GM19324 (cell line): ENCODE results near the gene EP400.

Experiments
- ATAC-seq: cut with Tn5 transposase; IDR thresholded peaks from one replicate; pipeline ENCODE4 v1.9.1; 2021; ENCODE audit warnings: mild to moderate bottlenecking, moderate library complexity; ENCODE audit not compliant: unreplicated experiment, low FRiP score

EP400 gene

DNA sequence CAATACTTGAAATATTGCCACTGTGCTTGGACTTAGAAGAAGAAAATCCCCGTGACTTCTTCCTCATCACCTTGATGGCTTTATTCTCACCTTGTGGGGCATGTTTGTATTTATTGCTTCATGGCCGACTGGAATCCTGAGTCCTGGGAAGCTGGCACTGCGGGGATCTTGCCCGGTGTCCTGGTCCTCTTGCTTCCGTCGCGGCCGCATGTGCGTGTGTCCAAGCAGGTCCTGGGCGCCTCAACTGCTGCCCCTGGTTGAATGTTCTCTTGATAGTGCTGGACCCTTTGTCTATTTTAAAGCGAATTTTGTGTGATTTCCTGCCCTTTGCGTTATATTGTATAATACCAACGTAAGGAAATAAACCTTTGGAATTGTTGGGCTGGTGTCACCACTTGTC, 27.0 kb upstream of the EP400 start:
- no peak for ATAC-seq

DNA sequence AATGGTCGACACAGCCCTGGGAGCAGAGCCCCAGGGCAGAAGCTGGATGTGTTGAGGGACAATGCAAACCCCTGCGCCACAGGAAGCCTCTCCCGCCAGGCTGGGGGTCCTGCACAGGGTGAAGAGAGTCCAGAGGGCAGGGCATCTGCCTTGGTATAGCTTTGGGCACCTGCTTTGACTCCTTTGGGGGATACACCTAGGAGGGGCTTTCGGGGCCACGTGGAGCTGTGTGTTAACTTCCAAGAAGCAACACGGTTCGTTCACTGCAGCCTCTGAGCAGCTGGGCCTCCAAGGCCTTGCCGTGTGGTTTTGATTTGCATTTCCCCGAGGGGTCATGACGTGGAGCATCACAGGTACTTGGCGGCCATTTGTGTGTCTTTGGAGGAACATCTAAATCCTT, 26.5 kb upstream of the EP400 start:
- ATAC-seq: peak; percentile 69

DNA sequence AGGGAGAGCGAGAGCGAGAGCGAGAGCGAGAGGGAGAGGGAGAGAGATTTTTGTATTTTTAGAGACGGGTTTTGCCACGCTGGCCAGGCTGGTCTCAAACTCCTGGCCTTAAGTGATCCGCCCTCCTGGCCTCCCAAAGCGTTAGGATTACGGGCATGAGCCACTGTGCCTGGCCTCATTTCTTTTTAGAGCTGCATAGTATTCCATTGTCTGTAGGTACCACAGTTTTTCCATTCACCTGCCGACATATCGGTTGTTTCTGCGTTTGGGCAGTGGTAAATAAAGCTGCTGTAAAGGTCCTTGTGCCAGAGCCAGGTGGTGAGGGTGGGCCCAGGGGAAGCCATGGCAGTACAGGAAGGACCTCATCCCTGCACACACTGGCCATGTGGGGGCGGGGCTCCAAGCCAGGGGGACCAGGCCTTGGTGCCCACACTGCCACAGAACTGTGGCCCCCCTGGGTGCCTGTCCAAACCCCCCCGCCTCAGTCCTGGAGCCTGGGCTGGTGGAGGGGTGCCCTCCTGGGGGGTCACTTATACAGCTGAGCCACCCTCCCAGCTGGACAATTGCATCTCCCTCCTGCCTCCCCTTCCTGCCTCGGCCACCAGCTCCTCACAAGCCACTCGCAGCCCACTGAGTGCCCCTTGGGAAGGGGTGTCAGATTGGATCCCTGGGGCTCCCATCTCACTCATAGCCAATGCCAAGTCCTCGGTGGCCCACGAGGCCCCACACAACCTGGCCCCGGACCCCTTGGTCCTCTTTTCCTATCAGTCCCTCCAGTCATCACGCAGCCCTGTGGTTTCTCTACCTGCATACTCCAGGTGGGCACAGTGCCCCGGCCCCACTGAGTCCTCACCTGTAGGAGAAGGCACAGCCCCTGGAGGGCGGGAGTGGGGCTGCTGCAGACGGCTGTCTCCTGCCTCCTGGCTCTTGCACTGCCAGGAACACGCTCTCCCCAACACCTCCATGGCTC, 22.3 kb upstream of the EP400 start:
- no peak for ATAC-seq

DNA sequence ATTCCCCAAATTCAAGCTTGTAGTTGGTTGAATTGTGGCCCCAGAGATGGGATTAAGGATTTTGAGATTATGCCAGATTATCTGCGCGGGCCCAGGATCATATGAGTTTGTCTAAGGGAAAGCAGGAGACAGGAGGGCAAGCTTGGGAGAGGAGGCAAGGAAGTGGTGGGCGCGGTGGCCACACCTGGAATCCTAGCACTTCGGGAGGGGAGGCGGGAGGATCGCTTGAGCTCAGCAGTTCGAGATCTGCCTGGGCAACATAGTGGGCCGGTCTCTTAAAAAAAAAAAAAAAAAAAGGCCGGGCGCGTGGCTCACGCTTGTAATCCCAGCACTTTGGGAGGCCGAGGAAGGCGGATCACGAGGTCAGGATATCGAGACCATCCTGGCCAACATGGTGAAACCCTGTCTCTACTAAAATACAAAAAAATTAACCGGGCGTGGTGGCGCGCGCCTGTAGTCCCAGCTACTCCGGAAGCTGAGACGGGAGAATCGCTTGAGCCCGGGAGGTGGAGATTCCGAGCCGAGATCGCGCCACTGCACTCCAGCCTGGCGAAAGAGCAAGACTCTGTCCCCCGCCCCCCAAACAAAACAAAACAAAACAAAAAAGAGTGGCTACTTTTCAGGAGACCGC, 21.5 kb upstream of the EP400 start:
- peak; percentile 1 for ATAC-seq

DNA sequence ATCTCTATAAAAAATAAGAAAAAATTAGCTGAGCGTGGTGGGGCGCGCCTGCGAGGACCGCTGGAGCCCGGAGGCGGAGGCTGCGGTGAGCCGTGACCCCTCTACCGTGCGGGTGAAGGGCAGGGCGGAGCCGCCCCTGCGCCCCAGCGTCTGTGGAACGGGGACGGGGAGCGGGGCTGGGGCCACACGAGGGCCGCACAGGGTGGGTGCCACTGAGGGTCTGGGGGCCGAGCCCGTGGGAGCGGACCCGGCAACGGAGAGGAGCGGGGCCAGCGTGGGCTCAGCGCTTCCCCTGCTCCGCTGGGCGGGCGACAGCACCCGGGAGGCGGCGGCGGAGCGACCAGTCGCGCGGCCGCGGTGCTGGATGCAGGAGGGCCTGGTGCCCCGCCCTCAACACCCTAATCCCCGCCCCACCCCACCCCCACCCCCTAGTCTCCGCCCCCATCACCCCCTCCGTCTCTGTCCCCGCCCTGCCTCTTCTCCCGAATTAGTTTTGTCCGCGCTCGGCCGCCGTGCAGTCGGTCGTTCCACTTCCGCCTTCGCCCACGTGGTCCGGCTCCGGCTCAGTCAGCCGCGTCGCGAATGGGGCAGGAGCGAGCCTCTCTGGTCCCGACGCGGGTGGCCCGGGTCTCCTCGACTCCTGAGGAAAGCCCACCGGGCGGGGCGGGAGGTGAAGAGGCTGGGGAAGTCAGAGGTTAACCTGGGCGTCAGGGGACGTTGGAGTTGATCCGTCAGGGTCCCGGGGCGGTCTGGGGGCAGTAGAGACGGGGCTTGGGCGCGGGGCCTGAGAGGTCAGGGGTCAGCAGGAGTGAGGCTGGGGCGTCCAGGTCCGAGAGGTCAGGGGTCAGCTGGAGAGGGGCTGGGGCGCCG, 20.8 kb upstream of the EP400 start, which contains the start of gene PUS1:
PUS1 (plus strand) TSS at position 566 of the 870 bp plus-strand sequence. CDS start 447 bp downstream, outside the sequence.
- ATAC-seq: peak; percentile 76

DNA sequence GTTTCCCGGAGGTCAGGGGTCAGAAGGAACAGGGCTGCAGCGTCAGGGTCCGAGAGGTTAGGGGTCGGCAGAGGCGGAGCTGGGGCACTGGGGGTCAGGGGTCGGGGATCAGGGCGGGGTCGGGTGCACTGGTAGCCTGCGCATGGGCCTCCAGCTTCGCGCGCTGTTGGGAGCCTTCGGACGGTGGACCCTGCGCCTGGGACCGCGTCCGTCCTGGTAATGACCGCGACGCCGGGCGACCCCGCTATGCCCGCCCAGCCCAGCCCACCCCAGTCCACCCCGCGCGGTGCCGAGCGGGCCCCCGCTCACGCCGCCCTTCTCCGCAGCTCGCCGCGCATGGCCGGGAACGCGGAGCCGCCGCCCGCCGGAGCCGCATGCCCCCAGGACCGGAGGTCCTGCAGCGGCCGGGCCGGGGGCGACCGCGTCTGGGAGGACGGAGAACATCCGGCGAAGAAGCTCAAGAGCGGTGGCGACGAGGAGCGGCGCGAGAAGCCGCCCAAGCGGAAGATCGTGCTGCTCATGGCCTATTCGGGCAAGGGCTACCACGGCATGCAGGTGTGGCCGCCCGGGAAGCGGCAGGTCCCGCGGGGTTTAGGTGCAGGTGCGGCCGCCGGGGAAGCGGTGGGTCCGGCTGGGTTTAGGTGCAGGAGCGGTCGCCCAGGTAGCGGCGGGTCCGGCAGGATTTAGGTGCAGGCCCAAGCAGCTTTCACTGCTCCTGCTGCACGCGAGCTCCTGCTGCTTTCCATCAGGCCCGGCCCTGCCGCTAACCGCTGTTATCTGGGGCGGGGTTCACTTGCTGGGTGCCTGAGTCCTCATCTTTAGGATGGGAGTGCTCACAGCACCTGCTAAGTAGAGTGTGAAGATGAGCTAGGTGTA, 19.9 kb upstream of the EP400 start:
- ATAC-seq: peak; percentile 6

DNA sequence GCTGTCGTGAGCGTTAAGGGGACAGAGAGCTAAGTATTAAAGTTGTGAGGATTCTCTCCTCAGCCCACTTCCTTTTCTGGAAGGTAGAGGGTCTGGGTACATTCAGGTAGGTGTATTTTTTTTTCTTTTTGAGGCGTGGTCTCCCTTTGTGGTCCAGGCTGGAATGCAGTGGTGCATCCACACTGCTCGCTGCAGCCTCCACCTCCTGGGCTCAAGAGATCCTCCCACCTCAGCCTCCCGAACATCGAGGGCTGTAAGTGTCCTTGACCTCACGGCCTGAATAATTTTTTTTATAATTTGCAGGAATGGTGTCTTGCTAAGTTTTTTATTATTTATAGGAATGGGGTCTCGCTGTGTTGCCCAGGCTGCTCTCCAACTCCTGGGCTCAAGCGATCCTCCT, 19.2 kb upstream of the EP400 start:
- no peak for ATAC-seq

DNA sequence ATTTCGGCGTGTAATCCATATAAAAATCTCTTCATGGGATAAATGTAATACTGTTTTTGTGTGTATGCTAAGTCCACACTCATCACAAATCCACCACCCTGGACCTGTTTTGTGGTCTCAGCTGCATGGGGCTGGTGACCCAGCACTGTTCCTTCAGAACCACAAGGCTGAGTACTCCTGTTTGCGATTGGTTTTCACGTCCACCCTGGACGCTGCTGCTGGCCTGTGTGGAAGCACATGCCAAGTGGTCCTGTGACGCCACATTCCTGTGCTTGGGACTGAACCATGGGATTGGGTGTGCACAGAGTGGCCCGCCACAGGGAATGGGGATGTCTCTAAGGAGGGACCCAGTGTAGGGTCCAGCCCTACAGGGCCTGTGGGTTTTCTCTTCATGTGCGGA, 16.4 kb upstream of the EP400 start:
- no peak for ATAC-seq

DNA sequence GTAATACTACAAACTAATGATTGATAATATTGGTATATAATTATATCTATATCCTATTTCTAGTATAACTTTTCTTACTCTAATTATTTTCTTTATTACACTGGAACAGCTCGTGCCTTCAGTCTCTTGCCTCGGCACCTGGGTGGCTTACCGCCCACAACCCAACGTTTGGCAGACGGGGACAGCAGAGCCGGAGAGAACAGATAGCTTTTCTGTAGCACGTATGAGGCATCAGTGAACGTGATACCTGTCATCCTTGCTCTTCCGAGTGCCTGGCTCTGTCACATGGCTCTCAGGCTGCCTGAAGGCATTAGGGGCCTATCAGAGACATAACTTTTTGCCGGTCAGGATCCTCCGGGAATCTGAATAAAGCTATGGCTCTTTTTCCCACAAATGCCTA, 15.2 kb upstream of the EP400 start:
- no peak for ATAC-seq

DNA sequence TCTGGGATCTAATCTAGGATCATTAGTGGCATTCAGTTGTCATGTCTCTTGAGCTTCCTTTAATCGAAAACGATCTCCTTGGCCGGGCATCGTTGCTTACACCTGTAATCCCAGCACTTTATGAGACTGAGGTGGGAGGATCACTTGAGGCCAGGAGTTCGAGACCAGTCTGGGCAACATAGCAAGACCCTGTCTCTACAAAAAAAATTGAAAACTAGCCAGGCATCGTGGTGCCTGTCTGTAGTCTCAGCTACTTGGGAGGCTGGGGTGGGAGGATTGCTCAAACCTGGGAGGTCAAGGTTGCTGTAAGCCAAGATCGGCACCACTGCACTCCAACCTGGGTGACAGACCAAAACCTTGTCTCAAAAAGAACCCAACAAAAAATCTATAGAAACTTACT, 11.7 kb upstream of the EP400 start:
- ATAC-seq: no peak

DNA sequence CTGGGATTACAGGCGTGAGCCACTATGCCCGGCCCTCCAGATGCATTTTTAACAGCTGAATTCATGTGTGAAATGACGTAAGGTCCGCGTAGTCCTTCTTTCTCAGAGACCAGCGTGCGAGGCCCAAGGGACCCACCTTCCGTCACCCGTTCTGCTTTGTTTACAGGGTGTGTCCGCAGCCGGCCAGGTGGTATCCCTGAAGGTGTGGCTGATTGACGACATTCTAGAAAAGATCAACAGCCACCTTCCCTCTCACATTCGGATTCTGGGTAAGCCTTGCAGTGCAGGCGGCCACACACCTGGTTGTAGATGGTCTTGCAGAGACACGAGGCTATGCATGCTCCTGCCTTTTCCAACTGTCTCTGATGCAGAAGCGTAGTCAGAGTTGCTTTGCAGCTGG, 10.7 kb upstream of the EP400 start:
- ATAC-seq: no peak

DNA sequence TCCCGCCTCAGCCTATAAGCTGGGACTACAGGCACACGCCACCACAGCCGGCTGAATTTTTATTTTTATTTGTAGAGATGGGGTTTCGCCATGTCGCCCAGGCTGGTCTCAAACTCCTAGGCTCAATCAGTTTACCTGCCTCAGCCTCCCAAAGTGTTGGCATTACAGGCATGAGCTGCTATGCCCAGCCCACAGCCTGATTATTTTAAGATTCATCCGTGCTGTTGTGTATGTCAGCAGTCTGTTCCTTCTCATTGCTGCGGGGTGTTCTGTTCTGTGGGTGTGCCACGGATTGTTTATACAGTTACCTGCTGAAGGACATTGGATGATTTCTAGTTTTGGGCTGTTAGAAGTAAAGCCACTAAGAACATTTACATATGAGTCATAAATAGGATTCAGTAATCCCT, 9.6 kb upstream of the EP400 start:
- no peak for ATAC-seq

DNA sequence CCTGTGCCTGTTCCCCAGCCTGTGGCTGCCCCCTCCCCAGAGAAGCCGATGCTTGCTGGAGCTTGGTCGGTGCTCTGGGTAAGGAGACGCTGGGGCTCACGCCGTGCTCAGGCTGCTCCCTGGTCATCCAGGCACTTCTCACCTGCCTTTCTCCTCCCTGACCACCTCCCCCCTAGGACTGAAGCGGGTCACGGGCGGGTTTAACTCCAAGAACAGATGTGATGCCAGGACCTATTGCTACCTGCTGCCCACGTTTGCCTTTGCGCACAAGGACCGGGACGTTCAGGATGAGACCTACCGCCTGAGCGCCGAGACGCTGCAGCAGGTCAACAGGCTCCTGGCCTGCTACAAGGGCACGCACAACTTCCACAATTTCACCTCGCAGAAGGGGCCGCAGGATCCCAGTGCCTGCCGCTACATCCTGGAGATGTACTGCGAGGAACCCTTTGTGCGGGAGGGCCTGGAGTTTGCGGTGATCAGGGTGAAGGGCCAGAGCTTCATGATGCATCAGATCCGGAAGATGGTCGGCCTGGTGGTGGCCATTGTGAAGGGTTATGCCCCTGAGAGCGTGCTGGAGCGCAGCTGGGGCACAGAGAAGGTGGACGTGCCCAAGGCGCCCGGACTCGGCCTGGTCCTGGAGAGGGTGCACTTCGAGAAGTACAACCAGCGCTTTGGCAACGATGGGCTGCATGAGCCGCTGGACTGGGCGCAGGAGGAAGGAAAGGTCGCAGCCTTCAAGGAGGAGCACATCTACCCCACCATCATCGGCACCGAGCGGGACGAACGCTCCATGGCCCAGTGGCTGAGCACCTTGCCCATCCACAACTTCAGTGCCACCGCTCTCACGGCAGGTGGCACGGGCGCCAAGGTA, 8.4 kb upstream of the EP400 start:
- ATAC-seq: no peak

DNA sequence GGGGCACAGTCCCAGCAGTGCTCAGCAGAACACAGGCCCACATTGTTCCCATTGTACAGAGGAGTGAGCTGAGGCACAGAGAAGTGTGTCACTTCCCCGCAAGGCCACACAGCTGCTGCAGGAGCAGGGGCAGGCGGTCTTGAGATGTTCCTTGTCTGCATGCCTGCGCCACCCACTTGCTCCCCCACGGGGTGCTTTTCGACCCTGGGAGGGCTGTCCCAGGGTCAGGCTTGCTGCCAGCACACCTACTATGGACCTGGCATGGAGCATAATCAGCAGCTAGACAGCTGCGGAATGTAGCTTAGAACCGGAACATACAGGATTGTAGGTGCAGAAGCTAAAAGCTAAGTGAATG, 7.8 kb upstream of the EP400 start:
- ATAC-seq: no peak

DNA sequence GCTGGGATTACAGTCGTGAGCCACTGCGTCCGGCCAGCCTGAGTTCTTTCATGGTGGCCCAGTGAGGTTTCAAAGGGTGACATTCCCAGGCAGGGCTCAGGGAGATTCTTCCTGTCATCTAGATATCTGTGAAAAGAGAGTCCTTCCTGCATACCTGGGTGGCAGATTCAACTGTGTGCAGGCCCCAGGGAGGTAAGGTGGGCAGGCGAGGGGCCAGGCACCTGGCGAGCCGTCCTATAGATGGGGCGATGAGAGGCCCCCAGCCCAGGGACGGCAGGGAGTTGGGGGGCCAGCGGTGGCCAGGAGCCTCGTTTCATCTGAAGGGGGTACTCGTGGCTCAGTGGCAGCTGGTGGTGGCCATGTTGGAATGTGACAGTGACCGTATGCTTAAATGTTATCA, 7.1 kb upstream of the EP400 start:
- no peak for ATAC-seq

DNA sequence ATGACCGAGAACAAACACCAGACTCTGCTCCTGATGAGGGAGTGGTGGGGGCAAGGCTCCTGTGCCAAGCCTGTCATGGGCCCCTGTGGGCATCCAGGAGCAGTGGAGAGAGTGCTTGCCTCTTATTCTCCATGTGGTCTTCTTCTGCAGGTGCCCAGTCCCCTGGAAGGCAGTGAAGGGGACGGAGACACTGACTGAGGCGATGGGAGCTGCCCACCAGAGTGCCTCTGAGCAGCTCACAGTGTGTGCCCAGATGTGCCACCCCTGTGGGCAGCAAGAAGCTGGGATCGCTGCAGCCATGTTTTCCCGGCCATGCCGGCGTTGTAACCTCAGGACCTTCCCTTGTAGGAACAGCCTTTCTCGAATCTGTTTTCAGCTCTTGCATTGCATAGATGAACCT, 6.4 kb upstream of the EP400 start:
- ATAC-seq: no peak

DNA sequence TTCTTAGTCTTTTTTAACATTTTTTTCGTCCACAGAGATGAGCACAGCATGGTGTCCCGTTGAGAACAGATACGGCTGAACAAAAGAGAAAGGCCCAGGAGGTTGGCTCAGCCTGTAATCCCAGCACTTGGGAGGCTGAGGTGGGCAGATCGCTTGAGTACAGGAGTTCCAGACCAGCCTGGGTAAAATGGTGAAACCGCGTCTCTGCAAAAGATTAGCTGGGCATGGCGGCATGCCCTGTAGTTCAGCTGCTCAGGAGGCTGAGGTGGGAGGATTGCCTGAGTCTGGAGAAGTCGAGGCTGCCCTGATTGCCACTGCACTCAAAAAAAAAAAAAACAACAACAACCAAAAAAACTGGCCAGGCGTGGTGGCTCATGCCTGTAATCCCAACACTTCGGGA, 5.9 kb upstream of the EP400 start:
- ATAC-seq: no peak

DNA sequence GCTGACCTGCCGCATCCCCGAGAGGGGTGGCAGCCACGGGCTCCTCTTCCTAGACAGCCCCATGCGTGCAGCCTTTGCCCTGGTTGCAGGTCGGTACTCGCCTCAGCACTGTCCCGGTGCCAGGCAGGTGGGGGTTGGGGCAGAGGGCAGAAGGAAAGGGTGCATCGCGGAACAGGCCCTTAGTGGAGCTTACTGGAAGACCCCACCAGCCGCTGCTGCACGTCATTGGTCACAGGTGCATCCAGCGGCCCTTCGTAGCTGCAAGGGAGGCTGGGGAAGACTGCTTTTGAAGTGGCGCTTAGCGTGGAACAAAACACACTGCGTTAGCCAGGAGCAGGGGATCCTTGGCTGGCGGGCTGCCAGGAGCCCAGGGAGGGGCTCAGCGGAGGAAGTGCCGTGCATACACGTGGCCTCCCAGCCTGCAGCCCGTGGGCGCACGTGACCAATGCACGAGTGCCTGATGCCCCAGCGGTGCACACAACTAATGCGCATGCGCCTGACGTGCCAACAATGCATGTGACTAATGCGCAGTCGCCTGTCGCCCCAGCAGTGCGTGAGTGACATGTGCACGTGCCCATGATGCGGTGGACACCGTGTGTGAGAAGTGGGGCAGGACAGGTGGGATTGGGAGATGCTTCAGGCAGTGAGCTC, 5.0 kb upstream of the EP400 start:
- ATAC-seq: no peak

DNA sequence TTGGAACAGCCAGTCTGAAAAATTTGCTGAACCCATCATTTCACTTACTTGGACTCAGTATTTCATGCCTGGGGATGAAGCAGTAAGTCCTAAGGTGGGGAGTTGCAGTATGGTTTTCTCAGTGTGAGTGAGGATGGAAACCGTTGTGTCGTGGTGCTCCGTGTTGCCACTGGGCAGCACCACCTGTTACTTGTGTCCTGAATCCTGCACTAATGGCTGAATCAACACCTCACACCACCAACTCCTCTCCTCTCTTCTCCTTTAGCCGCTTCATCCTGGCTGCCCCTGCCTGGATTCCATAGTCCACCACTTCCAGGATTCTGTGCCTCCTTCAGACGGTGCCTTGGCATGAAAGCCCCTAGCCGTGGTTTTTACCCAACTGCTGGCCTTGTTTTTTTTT, 3.0 kb upstream of the EP400 start:
- no peak for ATAC-seq
